HG03521 (cell line): ENCODE measurements around the gene OR2T34.
"Not testable (repeated sequence)": the region's sequence is repeated elsewhere in the genome, so short reads cannot be mapped to it uniquely, and the experiment has no call there.

ENCODE experiments used
- ATAC-seq: cut with Tn5 transposase; IDR thresholded peaks from one replicate; pipeline ENCODE4 v1.9.1; 2021; ENCODE audit warnings: mild to moderate bottlenecking, moderate library complexity; ENCODE audit not compliant: unreplicated experiment

OR2T34 gene

DNA sequence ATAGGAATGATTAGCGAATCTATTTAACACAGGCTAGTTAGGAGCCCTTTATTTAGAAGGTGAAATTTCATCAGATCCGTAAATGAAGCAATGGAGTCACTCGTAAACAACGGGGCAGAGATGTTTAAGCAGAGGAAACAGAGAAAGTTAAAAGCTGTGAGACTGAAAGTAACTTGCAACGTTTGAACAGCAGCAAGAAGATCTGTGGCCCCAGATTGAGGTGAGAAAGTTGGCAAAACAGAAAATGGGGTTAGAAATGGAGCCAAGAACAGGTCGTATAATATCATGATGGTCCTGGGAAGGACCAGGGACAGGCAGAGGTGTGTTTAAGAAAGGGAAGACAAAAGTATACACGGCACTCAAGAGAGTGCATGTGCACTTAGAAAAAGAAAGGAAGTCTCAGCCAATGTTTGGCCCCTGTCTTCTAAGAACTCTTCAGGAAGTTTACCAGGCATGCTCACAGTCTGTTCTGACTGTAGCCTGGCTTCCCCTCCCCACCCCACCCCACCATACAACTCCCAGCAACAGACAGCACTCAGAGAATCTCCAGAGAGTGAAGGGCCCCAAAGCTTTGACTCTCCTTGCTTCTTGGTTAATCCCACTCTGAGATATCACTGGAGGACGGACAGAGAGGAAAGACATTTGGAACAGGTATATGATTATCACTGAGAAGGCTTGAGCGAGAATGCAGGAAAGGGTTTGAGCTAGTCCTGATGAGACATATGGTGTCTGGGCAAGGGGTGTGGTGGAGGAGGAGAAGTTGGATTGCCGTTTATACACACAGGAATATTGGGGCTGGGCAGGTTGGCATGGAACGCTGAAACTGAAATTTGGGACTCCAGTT is 8.8 kb downstream of the OR2T34 start:
- ATAC-seq: not testable (repeated sequence)

DNA sequence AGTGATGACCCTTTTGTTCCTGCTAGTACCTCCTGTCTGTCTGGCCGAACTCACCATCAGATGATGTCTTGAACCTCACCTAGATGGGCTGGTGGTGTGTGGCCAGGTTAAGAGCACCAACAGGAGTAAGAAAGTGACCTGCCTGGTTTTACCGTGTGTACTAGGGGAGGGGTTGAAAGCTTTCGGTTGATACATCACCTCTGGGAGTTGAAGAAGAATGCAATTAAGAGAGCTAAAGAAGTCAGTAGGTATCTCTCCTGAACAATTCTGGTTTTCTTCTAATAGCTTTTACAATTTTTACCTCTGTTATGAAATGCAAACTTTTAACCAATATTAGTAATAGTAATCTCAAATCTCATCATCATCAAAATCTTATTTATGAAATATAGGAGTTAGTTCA is 11.9 kb downstream of the OR2T34 start, which contains the start of gene OR2T29:
TSS of gene OR2T29 (minus strand) at position 101 of the 400 bp plus-strand sequence. CDS start 3,281 bp downstream, outside the sequence.
- not testable (repeated sequence) for ATAC-seq

DNA sequence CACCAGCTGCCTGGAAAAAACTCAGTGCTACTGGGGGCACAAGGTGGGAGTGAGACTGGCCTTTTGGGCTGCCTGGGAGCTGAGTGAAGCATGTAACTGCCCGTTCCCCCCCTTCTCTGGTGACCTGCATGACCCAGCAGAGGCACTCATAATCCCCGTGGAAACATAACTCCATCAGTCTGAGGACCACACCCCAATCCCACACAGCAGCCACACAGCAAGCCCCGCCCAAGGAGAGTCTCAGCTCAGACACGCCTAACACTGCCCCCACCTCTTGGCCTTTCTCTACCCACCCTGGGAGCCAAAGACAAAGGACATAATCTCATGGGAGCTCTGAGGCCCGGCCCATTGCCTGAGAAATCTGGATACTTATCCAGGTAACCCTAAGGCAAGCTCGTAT is 23.5 kb downstream of the OR2T34 start:
- ATAC-seq: not testable (repeated sequence)

DNA sequence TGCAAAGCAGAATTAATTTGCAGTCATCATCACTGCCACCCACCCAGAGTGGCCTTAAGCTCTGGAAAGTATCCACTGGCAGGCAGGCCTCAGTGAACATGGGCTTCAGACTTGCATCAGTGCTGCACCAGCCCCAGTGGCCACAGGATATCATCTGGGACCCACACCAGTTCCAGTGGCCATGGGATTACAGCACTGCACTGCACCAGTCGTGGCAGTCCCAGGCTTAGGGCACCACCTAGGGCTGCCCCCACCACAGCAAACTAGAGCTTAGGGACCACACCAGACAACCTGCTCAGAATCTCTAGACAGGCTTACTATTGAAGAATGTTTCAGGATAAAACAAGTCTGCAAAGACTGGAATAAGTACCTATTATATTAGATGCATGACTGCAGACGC is 27.2 kb downstream of the OR2T34 start:
- ATAC-seq: not testable (repeated sequence)

DNA sequence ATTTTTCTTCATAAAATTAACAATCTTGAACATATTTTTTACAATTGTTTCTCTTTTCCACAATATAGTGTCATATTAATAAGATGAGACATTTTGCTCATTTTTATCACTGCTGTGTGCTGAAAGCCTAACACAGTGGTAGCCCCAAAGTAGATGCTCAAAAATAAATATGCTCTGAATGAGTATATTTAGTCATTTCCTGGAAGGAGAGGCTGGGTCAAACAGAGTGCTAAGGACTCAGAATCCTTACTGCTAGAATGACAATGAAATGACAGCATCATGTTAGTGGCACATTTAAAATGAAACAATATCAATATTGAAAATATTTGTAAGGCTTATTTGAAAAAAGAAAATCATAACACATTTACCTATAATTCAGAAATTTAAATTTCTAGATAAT is 37.1 kb downstream of the OR2T34 start:
- ATAC-seq: not testable (repeated sequence)
